ENCODE measurements around the gene BCL6.

Gene BCL6

GRCh38 chr3:187737006-187737367 is 8.3 kb downstream of the BCL6 start:
- Histone ChIP-seq H3K79me2 (ENCODE audit: insufficient read depth, low read length) (peaks cover 84% of the 10 kb centered on the region), H3K9me3 (ENCODE audit: insufficient read depth, low read depth, low read length) (no peaks in the 10 kb centered on the region), H3F3A (ENCODE audit: low read depth) (no peaks in the 10 kb centered on the region), H3K36me3 (ENCODE audit: insufficient read depth, low read length) (peaks cover 30% of the 10 kb centered on the region), H3K27me3 (ENCODE audit: insufficient read depth, low read length, poor library complexity, severe bottlenecking) (no peaks in the 10 kb centered on the region), H3K4me3 (ENCODE audit: low read length, poor library complexity, severe bottlenecking) (peak overlapping the region; percentile 96), H3K9me2 (replicated peaks; ENCODE audit: low read depth, low read length) (no peaks in the 10 kb centered on the region), H2AFZ (ENCODE audit: low read length) (no peak overlapping the region), H3K9ac (ENCODE audit: low read depth, low read length, poor library complexity, severe bottlenecking) (no peak overlapping the region), H4K20me1 (ENCODE audit: insufficient read depth, low read length, poor library complexity, severe bottlenecking) (peaks cover 69% of the 10 kb centered on the region), H3K4me1 (ENCODE audit: insufficient read depth, low read length, poor library complexity, severe bottlenecking) (peaks cover 54% of the 10 kb centered on the region), H3K4me2 (ENCODE audit: low read depth, low read length, poor library complexity, severe bottlenecking) (peak overlapping the region; percentile 94)
- TF ChIP-seq EZH2phosphoT487 (IDR thresholded peaks at IDR 0.05; ENCODE audit: borderline replicate concordance) (no peak), CTCF (conservative IDR thresholded peaks at IDR 0.05; ENCODE audit: low read length) (no peak)

GRCh38 chr3:187736418-187736871 is 8.8 kb downstream of the BCL6 start:
- peaks cover 79% of the 10 kb centered on the region for H3K79me2 ChIP-seq (ENCODE audit: insufficient read depth, low read length)
- no peak for TF ChIP-seq CTCF (conservative IDR thresholded peaks at IDR 0.05; ENCODE audit: low read length)
- no peak for TF ChIP-seq EZH2phosphoT487 (IDR thresholded peaks at IDR 0.05; ENCODE audit: borderline replicate concordance)
- H3K9me3 ChIP-seq (ENCODE audit: insufficient read depth, low read depth, low read length), result no peaks in the 10 kb centered on the region
- H4K20me1 ChIP-seq (ENCODE audit: insufficient read depth, low read length, poor library complexity, severe bottlenecking), result peaks cover 64% of the 10 kb centered on the region
- no peaks in the 10 kb centered on the region for H3K9me2 ChIP-seq (replicated peaks; ENCODE audit: low read depth, low read length)
- H3K9ac ChIP-seq (ENCODE audit: low read depth, low read length, poor library complexity, severe bottlenecking), result no peak overlapping the region
- no peak overlapping the region for H2AFZ ChIP-seq (ENCODE audit: low read length)
- no peaks in the 10 kb centered on the region for H3F3A ChIP-seq (ENCODE audit: low read depth)
- peaks cover 54% of the 10 kb centered on the region for H3K4me1 ChIP-seq (ENCODE audit: insufficient read depth, low read length, poor library complexity, severe bottlenecking)
- H3K27me3 ChIP-seq (ENCODE audit: insufficient read depth, low read length, poor library complexity, severe bottlenecking), result no peaks in the 10 kb centered on the region
- peak overlapping the region; percentile 94 for H3K4me2 ChIP-seq (ENCODE audit: low read depth, low read length, poor library complexity, severe bottlenecking)
- peaks cover 35% of the 10 kb centered on the region for H3K36me3 ChIP-seq (ENCODE audit: insufficient read depth, low read length)
- no peak overlapping the region for H3K4me3 ChIP-seq (ENCODE audit: low read length, poor library complexity, severe bottlenecking)

GRCh38 chr3:187735837-187736236 is 9.4 kb downstream of the BCL6 start:
- Histone ChIP-seq H3K36me3 (ENCODE audit: insufficient read depth, low read length) (peaks cover 41% of the 10 kb centered on the region), H3F3A (ENCODE audit: low read depth) (no peaks in the 10 kb centered on the region), H3K4me1 (ENCODE audit: insufficient read depth, low read length, poor library complexity, severe bottlenecking) (peaks cover 55% of the 10 kb centered on the region), H4K20me1 (ENCODE audit: insufficient read depth, low read length, poor library complexity, severe bottlenecking) (peaks cover 60% of the 10 kb centered on the region), H2AFZ (ENCODE audit: low read length) (no peak overlapping the region), H3K4me2 (ENCODE audit: low read depth, low read length, poor library complexity, severe bottlenecking) (peak overlapping the region; percentile 94), H3K4me3 (ENCODE audit: low read length, poor library complexity, severe bottlenecking) (no peak overlapping the region), H3K9me3 (ENCODE audit: insufficient read depth, low read depth, low read length) (no peaks in the 10 kb centered on the region), H3K27me3 (ENCODE audit: insufficient read depth, low read length, poor library complexity, severe bottlenecking) (no peaks in the 10 kb centered on the region), H3K9me2 (replicated peaks; ENCODE audit: low read depth, low read length) (no peaks in the 10 kb centered on the region), H3K9ac (ENCODE audit: low read depth, low read length, poor library complexity, severe bottlenecking) (no peak overlapping the region), H3K79me2 (ENCODE audit: insufficient read depth, low read length) (peaks cover 73% of the 10 kb centered on the region)
- TF ChIP-seq EZH2phosphoT487 (IDR thresholded peaks at IDR 0.05; ENCODE audit: borderline replicate concordance) (no peak), CTCF (conservative IDR thresholded peaks at IDR 0.05; ENCODE audit: low read length) (no peak)
